ENCODE data around the gene ALLC. TPM values are rescaled to one million over a fixed set of nuclear protein-coding genes. Genes with fewer than 3 reads are reported as not detected.

The ALLC gene
- total and polyA plus RNA-seq, 4 donors, result 0.09 to 1.4 (median 0.74) TPM

- no peak for TF ChIP-seq NR2F2 (IDR thresholded peaks at IDR 0.05)
- TF ChIP-seq HNF4G (IDR thresholded peaks at IDR 0.05), result no peak
- no peak for TF ChIP-seq ZBTB33 (IDR thresholded peaks at IDR 0.05)
- TF ChIP-seq FOXA1 (IDR thresholded peaks at IDR 0.05), result no peak
- TF ChIP-seq RAD21 (IDR thresholded peaks at IDR 0.05), result no peak
Measured at GRCh38 chr2:3682811-3683210, 24.8 kb downstream of the ALLC start (continued).

GRCh38 chr2:3683748-3684454 lies 25.9 kb downstream of the ALLC start:
- no peaks in the 10 kb centered on the region for H3K27me3 ChIP-seq (ENCODE audit: control insufficient read depth in 4 of 4, insufficient read depth in 4 of 4, low read length in 3 of 4)

GRCh38 chr2:3689998-3690748 lies 32.2 kb downstream of the ALLC start:
- no peak overlapping the region for H3K27ac ChIP-seq (ENCODE audit: low read depth in 1 of 2, low read length in 2 of 2)
- H3K27me3 ChIP-seq (ENCODE audit: control insufficient read depth in 4 of 4, insufficient read depth in 4 of 4, low read length in 3 of 4), result no peaks in the 10 kb centered on the region
- TF ChIP-seq TAF1 (conservative IDR thresholded peaks at IDR 0.05) (no peak), NR2F2 (IDR thresholded peaks at IDR 0.05) (no peak), MAX (IDR thresholded peaks at IDR 0.05) (no peak), RXRA (IDR thresholded peaks at IDR 0.05) (no peak), JUND (IDR thresholded peaks at IDR 0.05) (no peak), ATF3 (IDR thresholded peaks at IDR 0.05) (no peak), FOXA1 (IDR thresholded peaks at IDR 0.05) (no peak), REST (IDR thresholded peaks at IDR 0.05) (no peak), YY1 (IDR thresholded peaks at IDR 0.05) (no peak), HNF4A (conservative IDR thresholded peaks at IDR 0.05) (no peak)
- H3K9me3 ChIP-seq (ENCODE audit: control insufficient read depth in 4 of 4, low read length in 3 of 4), result no peaks in the 10 kb centered on the region
- no peak overlapping the region for H3K4me3 ChIP-seq (ENCODE audit: low read depth in 1 of 3, low read length in 3 of 3)
- H3K36me3 ChIP-seq (ENCODE audit: control insufficient read depth in 4 of 4, insufficient read depth in 3 of 4, low read depth in 1 of 4, low read length in 3 of 4), result no peaks in the 10 kb centered on the region
- DNase-seq (ENCODE audit: low spot score), result no peak
- H3K9ac ChIP-seq (ENCODE audit: low read depth in 1 of 2, low read length in 2 of 2), result no peak overlapping the region
- no peaks in the 10 kb centered on the region for H3K4me1 ChIP-seq (ENCODE audit: control insufficient read depth in 4 of 4, insufficient read depth in 4 of 4, low read length in 3 of 4)

More at GRCh38 chr2:3683748-3684454, 25.9 kb downstream of the ALLC start:
- TF ChIP-seq RAD21 (IDR thresholded peaks at IDR 0.05) (peak; percentile 16 to 27), JUND (IDR thresholded peaks at IDR 0.05) (no peak)
- DNase-seq (ENCODE audit: low spot score), result no peak
- no peak overlapping the region for H3K27ac ChIP-seq (ENCODE audit: low read depth in 1 of 2, low read length in 2 of 2)
- H3K9ac ChIP-seq (ENCODE audit: low read depth in 1 of 2, low read length in 2 of 2), result no peak overlapping the region
- WGBS, result 46% methylated on average over 3 of the region's 3 CpGs
- H3K4me3 ChIP-seq (ENCODE audit: low read depth in 1 of 3, low read length in 3 of 3), result no peak overlapping the region
- H3K36me3 ChIP-seq (ENCODE audit: control insufficient read depth in 4 of 4, insufficient read depth in 3 of 4, low read depth in 1 of 4, low read length in 3 of 4), result no peaks in the 10 kb centered on the region
- no peaks in the 10 kb centered on the region for H3K9me3 ChIP-seq (ENCODE audit: control insufficient read depth in 4 of 4, low read length in 3 of 4)
- H3K4me1 ChIP-seq (ENCODE audit: control insufficient read depth in 4 of 4, insufficient read depth in 4 of 4, low read length in 3 of 4), result no peaks in the 10 kb centered on the region

All from liver (tissue), 9 donors.